ENCODE measurements around the gene PRRC2A. TPM values are rescaled to one million over a fixed set of nuclear protein-coding genes. Genes with fewer than 3 reads are reported as not detected.

The PRRC2A gene
- total RNA-seq, 4 donors from 2014 or later = 68.8 to 138 (median 89.2) TPM

DNA sequence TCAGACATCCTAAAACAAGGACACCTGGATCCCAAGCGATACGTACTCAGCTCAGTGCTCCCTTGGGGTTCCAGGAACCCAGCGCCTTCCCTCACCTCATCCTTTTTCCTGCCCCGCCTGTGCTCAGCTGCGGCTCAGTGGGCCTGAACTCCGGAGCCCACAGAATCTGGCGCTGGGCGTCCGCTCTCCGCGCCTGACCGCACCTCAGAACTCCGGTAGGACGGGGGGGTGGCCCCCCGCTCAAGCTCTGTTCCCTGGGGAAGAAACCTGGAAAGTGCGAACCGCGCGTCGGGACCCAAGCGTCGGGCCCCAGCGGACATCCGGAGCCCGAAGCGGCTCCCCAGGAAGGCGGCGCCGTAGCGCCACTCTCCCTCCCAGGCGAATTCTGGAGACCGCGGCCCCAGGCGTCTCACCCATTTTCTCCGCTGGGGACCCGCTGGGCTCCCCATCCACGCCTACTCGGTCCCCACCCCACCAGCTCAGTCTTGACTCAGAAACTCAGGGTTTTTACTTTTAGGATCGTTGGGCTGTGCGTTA is 60.7 kb downstream of the PRRC2A start:
- 6% methylated on average over 21 of the region's 40 CpGs for WGBS
- DNase-seq (ENCODE audit: extremely low spot score) = no peak
- peaks cover 12 to 33% (median 30%) of the 10 kb centered on the region in 4 donors for H3K4me1 ChIP-seq
- no peaks in the 10 kb centered on the region for H3K27me3 ChIP-seq
- H3K9me3 ChIP-seq = no peaks in the 10 kb centered on the region
- intact Hi-C loops (cut with DNase I) = loop anchor here (2.0 to 10.0 kb wide), 3 partner anchors 88 to 184 kb away; partner anchors contain the start of gene NEU1
- peak overlapping the region; percentile 52 to 65 (median 58) for H3K4me3 ChIP-seq
- H3K36me3 ChIP-seq = peaks cover 3 to 18% (median 8%) of the 10 kb centered on the region in 4 donors
- TF ChIP-seq, protein P1, sequence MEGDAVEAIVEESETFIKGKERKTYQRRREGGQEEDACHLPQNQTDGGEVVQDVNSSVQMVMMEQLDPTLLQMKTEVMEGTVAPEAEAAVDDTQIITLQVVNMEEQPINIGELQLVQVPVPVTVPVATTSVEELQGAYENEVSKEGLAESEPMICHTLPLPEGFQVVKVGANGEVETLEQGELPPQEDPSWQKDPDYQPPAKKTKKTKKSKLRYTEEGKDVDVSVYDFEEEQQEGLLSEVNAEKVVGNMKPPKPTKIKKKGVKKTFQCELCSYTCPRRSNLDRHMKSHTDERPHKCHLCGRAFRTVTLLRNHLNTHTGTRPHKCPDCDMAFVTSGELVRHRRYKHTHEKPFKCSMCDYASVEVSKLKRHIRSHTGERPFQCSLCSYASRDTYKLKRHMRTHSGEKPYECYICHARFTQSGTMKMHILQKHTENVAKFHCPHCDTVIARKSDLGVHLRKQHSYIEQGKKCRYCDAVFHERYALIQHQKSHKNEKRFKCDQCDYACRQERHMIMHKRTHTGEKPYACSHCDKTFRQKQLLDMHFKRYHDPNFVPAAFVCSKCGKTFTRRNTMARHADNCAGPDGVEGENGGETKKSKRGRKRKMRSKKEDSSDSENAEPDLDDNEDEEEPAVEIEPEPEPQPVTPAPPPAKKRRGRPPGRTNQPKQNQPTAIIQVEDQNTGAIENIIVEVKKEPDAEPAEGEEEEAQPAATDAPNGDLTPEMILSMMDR (IDR thresholded peaks at IDR 0.05) = peak in 2 of 3 experiments; percentile 27 to 31
- TF ChIP-seq POLR2AphosphoS5 (IDR thresholded peaks at IDR 0.05) (peak in 1 of 2 donors; percentile 26), POLR2A (IDR thresholded peaks at IDR 0.05; ENCODE audit: low read depth) (no peak)
- H3K27ac ChIP-seq (replicated peaks in 1 of 4) = peak overlapping the region; percentile 68 to 84 (median 80)

DNA sequence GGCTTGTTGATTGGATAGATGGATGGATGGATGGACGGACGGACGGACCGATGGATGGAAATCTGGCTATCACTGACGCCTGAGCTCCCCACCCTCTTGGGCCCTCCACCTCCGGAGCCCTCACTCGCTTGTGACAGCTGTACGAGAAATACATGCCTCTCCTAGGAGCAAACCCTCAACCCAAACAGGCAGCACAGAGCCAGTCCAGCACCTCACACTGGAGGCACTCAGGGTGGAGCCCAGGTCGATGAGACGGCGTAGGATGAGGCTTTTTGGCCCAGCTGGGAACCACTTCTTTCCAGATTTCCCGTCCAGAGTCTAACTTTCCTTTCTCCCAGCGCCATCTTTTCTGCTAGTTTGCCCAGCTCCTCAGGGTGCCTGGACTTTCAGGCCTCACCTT is 63.1 kb downstream of the PRRC2A start:
- intact Hi-C loops (cut with DNase I) = loop anchor here (5.0 to 10.0 kb wide), 2 partner anchors 149 to 181 kb away; partner anchors contain the start of gene NEU1
- WGBS = 84% methylated on average over 13 of the region's 13 CpGs
- Histone ChIP-seq H3K36me3 (peaks cover 24 to 42% (median 32%) of the 10 kb centered on the region in 4 donors), H3K4me1 (peaks cover 12 to 33% (median 30%) of the 10 kb centered on the region in 4 donors), H3K9me3 (no peaks in the 10 kb centered on the region), H3K27ac (replicated peaks in 1 of 4) (peak overlapping the region in 3 of 4 donors; percentile 6 to 27 (median 14)), H3K27me3 (no peaks in the 10 kb centered on the region), H3K4me3 (peak overlapping the region in 3 of 4 donors; percentile 24 to 44 (median 30))
- DNase-seq (ENCODE audit: extremely low spot score) = no peak
- TF ChIP-seq, protein P1 (IDR thresholded peaks at IDR 0.05) = no peak
- TF ChIP-seq EP300 (IDR thresholded peaks at IDR 0.05) (no peak), POLR2A (IDR thresholded peaks at IDR 0.05; ENCODE audit: low read depth) (no peak), POLR2AphosphoS5 (IDR thresholded peaks at IDR 0.05) (no peak)

DNA sequence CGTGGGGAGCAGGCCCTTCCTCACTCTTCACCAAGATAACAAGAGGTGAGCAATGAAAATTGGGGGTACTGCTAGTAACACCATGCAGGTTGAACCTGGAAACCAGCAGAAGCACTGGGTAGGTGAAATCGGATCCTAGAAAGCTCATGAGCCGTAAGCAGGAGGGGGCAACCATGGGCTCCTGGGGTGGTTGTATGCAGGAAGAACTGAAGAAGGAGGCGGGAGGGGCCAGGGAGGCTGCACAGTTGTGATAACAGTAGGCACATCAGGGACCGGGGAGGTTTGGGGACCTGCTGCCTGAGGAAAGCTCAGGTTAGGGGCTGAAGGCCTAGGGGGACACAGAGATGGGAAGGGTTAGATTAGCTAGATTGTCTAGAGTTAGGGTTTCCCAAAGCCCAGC is 66.0 kb downstream of the PRRC2A start:
- Histone ChIP-seq H3K4me1 (peaks cover 0 to 16% (median 15%) of the 10 kb centered on the region in 4 donors), H3K27me3 (no peaks in the 10 kb centered on the region), H3K27ac (replicated peaks in 1 of 4) (no peak overlapping the region), H3K4me3 (no peak overlapping the region), H3K36me3 (peaks cover 36 to 71% (median 61%) of the 10 kb centered on the region in 4 donors), H3K9me3 (no peaks in the 10 kb centered on the region)
- no peak for DNase-seq (ENCODE audit: extremely low spot score)
- no peak for TF ChIP-seq POLR2AphosphoS5 (IDR thresholded peaks at IDR 0.05)
- TF ChIP-seq, protein P1 (IDR thresholded peaks at IDR 0.05) = no peak
- no peak for TF ChIP-seq POLR2A (IDR thresholded peaks at IDR 0.05; ENCODE audit: low read depth)
- TF ChIP-seq EP300 (IDR thresholded peaks at IDR 0.05) = no peak
- 77% methylated on average over 5 of the region's 5 CpGs for WGBS
- intact Hi-C loops (cut with DNase I) = loop anchor here (10.0 kb wide), 1 partner anchor 178 kb away; the partner anchor contains the start of gene NEU1

DNA sequence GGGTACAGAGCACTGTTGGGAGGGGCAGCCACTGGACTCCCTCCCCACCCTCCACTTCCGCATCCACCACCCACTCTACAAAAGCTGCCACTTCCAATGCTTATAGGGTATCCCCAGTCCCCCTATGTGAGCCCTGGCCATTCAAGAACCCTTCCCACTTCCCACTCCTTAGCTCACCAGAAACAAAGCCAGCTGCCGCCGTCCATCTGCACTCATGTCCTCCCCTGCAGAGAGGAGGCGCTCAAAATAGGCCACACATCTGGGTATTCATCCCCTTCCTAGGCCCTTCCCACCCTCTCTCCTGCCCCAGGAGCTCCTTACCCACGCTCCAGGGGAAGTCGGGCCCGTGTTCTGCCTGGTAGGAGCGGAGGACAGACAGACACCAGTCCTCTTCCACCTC is 66.8 kb downstream of the PRRC2A start:
- Histone ChIP-seq H3K36me3 (peaks cover 39 to 79% (median 70%) of the 10 kb centered on the region in 4 donors), H3K4me1 (peaks cover 0 to 11% (median 10%) of the 10 kb centered on the region in 4 donors), H3K27me3 (no peaks in the 10 kb centered on the region), H3K9me3 (no peaks in the 10 kb centered on the region), H3K27ac (replicated peaks in 1 of 4) (no peak overlapping the region), H3K4me3 (no peak overlapping the region)
- WGBS = 77% methylated on average over 8 of the region's 8 CpGs
- intact Hi-C loops (cut with DNase I) = loop anchor here (10.0 kb wide), 1 partner anchor 177 kb away; the partner anchor contains the start of gene NEU1
- DNase-seq (ENCODE audit: extremely low spot score) = no peak
- TF ChIP-seq POLR2A (IDR thresholded peaks at IDR 0.05; ENCODE audit: low read depth) (no peak), EP300 (IDR thresholded peaks at IDR 0.05) (no peak), POLR2AphosphoS5 (IDR thresholded peaks at IDR 0.05) (no peak)
- TF ChIP-seq, protein P1 (IDR thresholded peaks at IDR 0.05) = no peak

Small RNA genes within 50 kb of the gene (small RNA-seq; reads per million reads assigned to genes)
- gene MIR6832 (0 to 0.17 (median 0) reads per million in 3 donors), gene RF00019 (0 reads per million in 3 donors), gene SNORA38 (1.2 to 3.9 (median 2.4) reads per million in 3 donors), gene UQCRHP1 (0 reads per million in 3 donors)

Other genes with a start within 250 kb of the PRRC2A start
- 10 to 100 TPM; 18.9 to 35.4 (median 22.3) TPM for gene MICA, start 217.1 kb upstream of the PRRC2A start, total RNA-seq
- 1 to 10 TPM in 2 of 4 donors, under 1 TPM in 2; 0.46 to 2.9 (median 1.7) TPM for gene MICB, start 122.6 kb upstream of the PRRC2A start, total RNA-seq
- not detected for gene MCCD1, start 91.8 kb upstream of the PRRC2A start, total RNA-seq
- gene DDX39B, start 78.7 kb upstream of the PRRC2A start, total RNA-seq = 100 to 1,000 TPM; 186 to 257 (median 213) TPM
- 1 to 10 TPM; 2.0 to 5.0 (median 2.2) TPM for gene ATP6V1G2, start 74.1 kb upstream of the PRRC2A start, total RNA-seq
- gene NFKBIL1, start 73.1 kb upstream of the PRRC2A start, total RNA-seq = 10 to 100 TPM; 24.4 to 42.6 (median 29.6) TPM
- gene LTA, start 48.4 kb upstream of the PRRC2A start, total RNA-seq = not detected
- 1 to 10 TPM in 1 of 4 donors, under 1 TPM in 1, not detected in 2; 0.17 to 1.5 TPM for gene TNF, start 45.1 kb upstream of the PRRC2A start, total RNA-seq
- 1 to 10 TPM in 1 of 4 donors, under 1 TPM in 1, not detected in 2; 0.57 to 1.5 TPM for gene LTB, start 38.3 kb upstream of the PRRC2A start, total RNA-seq
- gene LST1, start 34.4 kb upstream of the PRRC2A start, total RNA-seq = 1 to 10 TPM; 1.9 to 9.3 (median 6.8) TPM
- not detected for gene NCR3, start 27.7 kb upstream of the PRRC2A start, total RNA-seq
- 10 to 100 TPM in 3 of 4 donors, 1 to 10 TPM in 1; 9.4 to 41.9 (median 14.4) TPM for gene AIF1, start 5.5 kb upstream of the PRRC2A start, total RNA-seq
- gene BAG6, start 31.9 kb downstream of the PRRC2A start, total RNA-seq = 100 to 1,000 TPM; 173 to 283 (median 217) TPM
- gene APOM, start 35.2 kb downstream of the PRRC2A start, total RNA-seq = 1 to 10 TPM; 1.5 to 3.3 (median 2.0) TPM
- gene C6orf47, start 40.1 kb downstream of the PRRC2A start, total RNA-seq = 10 to 100 TPM; 24.5 to 39.6 (median 34.0) TPM
- gene GPANK1, start 44.3 kb downstream of the PRRC2A start, total RNA-seq = 10 to 100 TPM; 15.8 to 21.0 (median 19.4) TPM
- 100 to 1,000 TPM; 132 to 188 (median 153) TPM for gene CSNK2B, start 45.4 kb downstream of the PRRC2A start, total RNA-seq
- 1 to 10 TPM; 2.9 to 4.0 (median 3.2) TPM for gene LY6G5B, start 49.3 kb downstream of the PRRC2A start, total RNA-seq
- gene LY6G5C, start 60.4 kb downstream of the PRRC2A start, total RNA-seq = 1 to 10 TPM in 2 of 4 donors, not detected in 2; 2.0 to 2.9 TPM
- gene ABHD16A, start 82.6 kb downstream of the PRRC2A start, total RNA-seq = 10 to 100 TPM; 44.9 to 57.9 (median 52.8) TPM
- gene LY6G6F, start 86.2 kb downstream of the PRRC2A start, total RNA-seq = not detected
- gene LY6G6D, start 94.6 kb downstream of the PRRC2A start, total RNA-seq = not detected
- not detected for gene LY6G6C, start 101.0 kb downstream of the PRRC2A start, total RNA-seq
- gene MPIG6B, start 102.7 kb downstream of the PRRC2A start, total RNA-seq = not detected
- gene DDAH2, start 108.6 kb downstream of the PRRC2A start, total RNA-seq = 100 to 1,000 TPM in 2 of 4 donors, 10 to 100 TPM in 2; 78.1 to 119 (median 100) TPM
- 100 to 1,000 TPM; 208 to 379 (median 290) TPM for gene CLIC1, start 115.8 kb downstream of the PRRC2A start, total RNA-seq
- 1 to 10 TPM; 4.0 to 6.4 (median 4.5) TPM for gene MSH5, start 119.3 kb downstream of the PRRC2A start, total RNA-seq
- gene SAPCD1, start 141.9 kb downstream of the PRRC2A start, total RNA-seq = under 1 TPM in 1 of 4 donors, not detected in 3; 0.83 TPM
- under 1 TPM in 3 of 4 donors, not detected in 1; 0.40 to 0.50 (median 0.45) TPM for gene VWA7, start 156.6 kb downstream of the PRRC2A start, total RNA-seq
- 10 to 100 TPM; 25.0 to 53.2 (median 34.8) TPM for gene VARS1, start 175.0 kb downstream of the PRRC2A start, total RNA-seq
- gene LSM2, start 186.3 kb downstream of the PRRC2A start, total RNA-seq = 10 to 100 TPM; 24.2 to 41.5 (median 32.9) TPM
- gene HSPA1L, start 194.6 kb downstream of the PRRC2A start, total RNA-seq = 1 to 10 TPM; 1.2 to 3.7 (median 2.6) TPM
- gene HSPA1A, start 194.8 kb downstream of the PRRC2A start, total RNA-seq = 100 to 1,000 TPM; 235 to 451 (median 370) TPM
- 100 to 1,000 TPM; 120 to 315 (median 274) TPM for gene HSPA1B, start 207.0 kb downstream of the PRRC2A start, total RNA-seq
- gene NEU1, start 242.1 kb downstream of the PRRC2A start, total RNA-seq = 10 to 100 TPM; 24.9 to 39.6 (median 34.9) TPM

Data from esophagus muscularis mucosa (tissue), 4 donors.